Measurements from ENCODE around the gene PJA1. TPM values are rescaled to one million over a fixed set of nuclear protein-coding genes. Genes with fewer than 3 reads are reported as not detected.

PJA1 gene
- total RNA-seq, 2 experiments from 2014 or later: 18.4 to 20.2 TPM

- Histone ChIP-seq H3K36me3 (ENCODE audit: insufficient read depth, low read length) (no peaks in the 10 kb centered on the region), H3K79me2 (ENCODE audit: insufficient read depth, low read depth, low read length) (no peaks in the 10 kb centered on the region), H3K27ac (ENCODE audit: low read depth, low read length, poor library complexity, severe bottlenecking) (no peak overlapping the region), H2AFZ (ENCODE audit: low read length) (no peak overlapping the region), H3K9me2 (ENCODE audit: insufficient read depth, low read length) (no peaks in the 10 kb centered on the region), H3K4me1 (ENCODE audit: insufficient read depth, low read length, poor library complexity, severe bottlenecking) (no peaks in the 10 kb centered on the region), H4K20me1 (ENCODE audit: insufficient read depth, low read length) (no peaks in the 10 kb centered on the region), H3K4me2 (ENCODE audit: low read length) (no peak overlapping the region), H3K9me3 (ENCODE audit: low read length) (no peaks in the 10 kb centered on the region), H3K4me3 (ENCODE audit: low read depth, low read length, poor library complexity, severe bottlenecking) (no peak overlapping the region)
- intact Hi-C loops (cut with micrococcal nuclease; ENCODE audit: unreplicated experiment): loop anchor here (10.0 kb wide), 1 partner anchor 76 kb away; no protein-coding TSS in a partner anchor
- TF ChIP-seq, protein P1, sequence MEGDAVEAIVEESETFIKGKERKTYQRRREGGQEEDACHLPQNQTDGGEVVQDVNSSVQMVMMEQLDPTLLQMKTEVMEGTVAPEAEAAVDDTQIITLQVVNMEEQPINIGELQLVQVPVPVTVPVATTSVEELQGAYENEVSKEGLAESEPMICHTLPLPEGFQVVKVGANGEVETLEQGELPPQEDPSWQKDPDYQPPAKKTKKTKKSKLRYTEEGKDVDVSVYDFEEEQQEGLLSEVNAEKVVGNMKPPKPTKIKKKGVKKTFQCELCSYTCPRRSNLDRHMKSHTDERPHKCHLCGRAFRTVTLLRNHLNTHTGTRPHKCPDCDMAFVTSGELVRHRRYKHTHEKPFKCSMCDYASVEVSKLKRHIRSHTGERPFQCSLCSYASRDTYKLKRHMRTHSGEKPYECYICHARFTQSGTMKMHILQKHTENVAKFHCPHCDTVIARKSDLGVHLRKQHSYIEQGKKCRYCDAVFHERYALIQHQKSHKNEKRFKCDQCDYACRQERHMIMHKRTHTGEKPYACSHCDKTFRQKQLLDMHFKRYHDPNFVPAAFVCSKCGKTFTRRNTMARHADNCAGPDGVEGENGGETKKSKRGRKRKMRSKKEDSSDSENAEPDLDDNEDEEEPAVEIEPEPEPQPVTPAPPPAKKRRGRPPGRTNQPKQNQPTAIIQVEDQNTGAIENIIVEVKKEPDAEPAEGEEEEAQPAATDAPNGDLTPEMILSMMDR (conservative IDR thresholded peaks at IDR 0.05; ENCODE audit: low read length): no peak
- TF ChIP-seq EZH2phosphoT487 (IDR thresholded peaks at IDR 0.05; ENCODE audit: borderline replicate concordance, low read depth, low read length): no peak
- ChIA-PET POLR2A (no interaction called here), CTCF (ENCODE audit: unreplicated experiment) (no interaction called here)
- BruUV-seq (replicated peaks): no TSS peak
- DNase-seq (ENCODE audit: low spot score): no peak
These were observed 26.7 kb downstream of the PJA1 start for GRCh38 chrX:69138512-69138911.

DNA sequence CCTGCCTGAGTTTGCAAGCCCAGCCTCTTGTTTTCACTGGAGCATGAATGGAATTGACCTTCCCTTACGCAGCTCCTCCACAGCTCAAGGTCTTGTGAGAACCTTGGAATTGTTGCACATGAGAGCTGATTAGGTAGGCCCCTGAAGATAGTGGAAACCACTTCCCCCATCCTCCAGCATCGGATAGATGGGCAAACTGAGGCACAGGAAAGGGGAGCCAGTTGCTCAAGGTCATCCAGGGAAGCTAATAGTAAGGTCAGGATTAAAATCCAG lies 27.2 kb downstream of the PJA1 start:
- Histone ChIP-seq H3K4me2 (ENCODE audit: low read length) (no peak overlapping the region), H2AFZ (ENCODE audit: low read length) (no peak overlapping the region), H3K79me2 (ENCODE audit: insufficient read depth, low read depth, low read length) (no peaks in the 10 kb centered on the region), H3K4me3 (ENCODE audit: low read depth, low read length, poor library complexity, severe bottlenecking) (no peak overlapping the region), H3K9me3 (ENCODE audit: low read length) (no peaks in the 10 kb centered on the region), H3K4me1 (ENCODE audit: insufficient read depth, low read length, poor library complexity, severe bottlenecking) (no peaks in the 10 kb centered on the region), H4K20me1 (ENCODE audit: insufficient read depth, low read length) (no peaks in the 10 kb centered on the region), H3K9me2 (ENCODE audit: insufficient read depth, low read length) (no peaks in the 10 kb centered on the region), H3K27ac (ENCODE audit: low read depth, low read length, poor library complexity, severe bottlenecking) (no peak overlapping the region), H3K36me3 (ENCODE audit: insufficient read depth, low read length) (no peaks in the 10 kb centered on the region)
- no peak for TF ChIP-seq EZH2phosphoT487 (IDR thresholded peaks at IDR 0.05; ENCODE audit: borderline replicate concordance, low read depth, low read length)
- TF ChIP-seq, protein P1 (conservative IDR thresholded peaks at IDR 0.05; ENCODE audit: low read length): no peak
- no TSS peak for BruUV-seq (replicated peaks)
- ChIA-PET POLR2A (no interaction called here), CTCF (ENCODE audit: unreplicated experiment) (no interaction called here)
- no peak for DNase-seq (ENCODE audit: low spot score)
- intact Hi-C loops (cut with micrococcal nuclease; ENCODE audit: unreplicated experiment): loop anchor here (10.0 kb wide), 1 partner anchor 77 kb away; no protein-coding TSS in a partner anchor

- H3K27ac ChIP-seq (ENCODE audit: low read depth, low read length, poor library complexity, severe bottlenecking): no peak overlapping the region
- H4K20me1 ChIP-seq (ENCODE audit: insufficient read depth, low read length): no peaks in the 10 kb centered on the region
- H3K36me3 ChIP-seq (ENCODE audit: insufficient read depth, low read length): no peaks in the 10 kb centered on the region
- no peaks in the 10 kb centered on the region for H3K4me1 ChIP-seq (ENCODE audit: insufficient read depth, low read length, poor library complexity, severe bottlenecking)
- BruUV-seq (replicated peaks): no TSS peak
- H3K4me2 ChIP-seq (ENCODE audit: low read length): no peak overlapping the region
- no peaks in the 10 kb centered on the region for H3K79me2 ChIP-seq (ENCODE audit: insufficient read depth, low read depth, low read length)
- no peaks in the 10 kb centered on the region for H3K9me2 ChIP-seq (ENCODE audit: insufficient read depth, low read length)
- H2AFZ ChIP-seq (ENCODE audit: low read length): no peak overlapping the region
- H3K4me3 ChIP-seq (ENCODE audit: low read depth, low read length, poor library complexity, severe bottlenecking): no peak overlapping the region
- DNase-seq (ENCODE audit: low spot score): no peak
- ChIA-PET POLR2A (no interaction called here), CTCF (ENCODE audit: unreplicated experiment) (no interaction called here)
- H3K9me3 ChIP-seq (ENCODE audit: low read length): no peaks in the 10 kb centered on the region
- intact Hi-C loops (cut with micrococcal nuclease; ENCODE audit: unreplicated experiment): loop anchor here (10.0 kb wide), 1 partner anchor 77 kb away; no protein-coding TSS in a partner anchor
- TF ChIP-seq, protein P1 (conservative IDR thresholded peaks at IDR 0.05; ENCODE audit: low read length): no peak
These were observed 27.7 kb downstream of the PJA1 start for GRCh38 chrX:69137371-69138117.
